D721Med (cell line): ENCODE measurements around the gene APC2.

Experiments used
- DNase-seq: peaks from one replicate; pipeline ENCODE4 v3.0.0; 2011; ENCODE audit warnings: low spot score; ENCODE audit not compliant: insufficient read length
- FAIRE-seq: peaks from 2 replicates; lab custom pipeline; 2011; peaks lifted over from hg19 to GRCh38; lab: Jason Lieb, UNC
- TF ChIP-seq, protein P1 (sequence below): IDR thresholded peaks from 2 replicates; pipeline ENCODE4 v1.5.1; 2012; ENCODE audit warnings: mild to moderate bottlenecking, control low read depth; ENCODE audit not compliant: insufficient read depth; ENCODE audit errors: missing control alignments

The APC2 gene

DNA sequence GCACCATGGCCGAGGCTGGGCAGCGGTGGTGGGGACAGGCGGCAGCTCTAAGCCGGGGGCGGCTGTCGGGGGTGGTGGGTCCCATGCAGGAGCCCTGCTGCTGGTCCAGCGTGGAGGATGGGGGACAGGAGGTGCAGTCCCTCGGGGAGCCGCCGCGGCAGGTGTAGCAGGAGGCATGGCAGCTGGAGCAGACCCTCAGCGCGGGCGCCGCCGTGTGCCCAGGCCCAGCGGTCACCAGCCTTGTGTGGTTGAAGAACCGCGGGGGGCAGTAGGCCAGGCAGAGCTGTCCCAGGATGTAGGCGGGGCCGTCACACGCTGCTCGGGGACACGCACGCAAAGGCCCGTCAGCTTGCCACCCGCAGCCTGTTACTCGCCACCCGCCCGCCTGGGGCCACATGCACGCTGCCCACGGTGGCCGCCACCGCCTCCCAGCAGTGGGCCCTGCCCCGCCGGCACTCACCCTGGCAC lies 32.0 kb downstream of the APC2 start:
- no peak for FAIRE-seq
- TF ChIP-seq, protein P1, sequence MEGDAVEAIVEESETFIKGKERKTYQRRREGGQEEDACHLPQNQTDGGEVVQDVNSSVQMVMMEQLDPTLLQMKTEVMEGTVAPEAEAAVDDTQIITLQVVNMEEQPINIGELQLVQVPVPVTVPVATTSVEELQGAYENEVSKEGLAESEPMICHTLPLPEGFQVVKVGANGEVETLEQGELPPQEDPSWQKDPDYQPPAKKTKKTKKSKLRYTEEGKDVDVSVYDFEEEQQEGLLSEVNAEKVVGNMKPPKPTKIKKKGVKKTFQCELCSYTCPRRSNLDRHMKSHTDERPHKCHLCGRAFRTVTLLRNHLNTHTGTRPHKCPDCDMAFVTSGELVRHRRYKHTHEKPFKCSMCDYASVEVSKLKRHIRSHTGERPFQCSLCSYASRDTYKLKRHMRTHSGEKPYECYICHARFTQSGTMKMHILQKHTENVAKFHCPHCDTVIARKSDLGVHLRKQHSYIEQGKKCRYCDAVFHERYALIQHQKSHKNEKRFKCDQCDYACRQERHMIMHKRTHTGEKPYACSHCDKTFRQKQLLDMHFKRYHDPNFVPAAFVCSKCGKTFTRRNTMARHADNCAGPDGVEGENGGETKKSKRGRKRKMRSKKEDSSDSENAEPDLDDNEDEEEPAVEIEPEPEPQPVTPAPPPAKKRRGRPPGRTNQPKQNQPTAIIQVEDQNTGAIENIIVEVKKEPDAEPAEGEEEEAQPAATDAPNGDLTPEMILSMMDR, result no peak
- peak; percentile 7 for DNase-seq

DNA sequence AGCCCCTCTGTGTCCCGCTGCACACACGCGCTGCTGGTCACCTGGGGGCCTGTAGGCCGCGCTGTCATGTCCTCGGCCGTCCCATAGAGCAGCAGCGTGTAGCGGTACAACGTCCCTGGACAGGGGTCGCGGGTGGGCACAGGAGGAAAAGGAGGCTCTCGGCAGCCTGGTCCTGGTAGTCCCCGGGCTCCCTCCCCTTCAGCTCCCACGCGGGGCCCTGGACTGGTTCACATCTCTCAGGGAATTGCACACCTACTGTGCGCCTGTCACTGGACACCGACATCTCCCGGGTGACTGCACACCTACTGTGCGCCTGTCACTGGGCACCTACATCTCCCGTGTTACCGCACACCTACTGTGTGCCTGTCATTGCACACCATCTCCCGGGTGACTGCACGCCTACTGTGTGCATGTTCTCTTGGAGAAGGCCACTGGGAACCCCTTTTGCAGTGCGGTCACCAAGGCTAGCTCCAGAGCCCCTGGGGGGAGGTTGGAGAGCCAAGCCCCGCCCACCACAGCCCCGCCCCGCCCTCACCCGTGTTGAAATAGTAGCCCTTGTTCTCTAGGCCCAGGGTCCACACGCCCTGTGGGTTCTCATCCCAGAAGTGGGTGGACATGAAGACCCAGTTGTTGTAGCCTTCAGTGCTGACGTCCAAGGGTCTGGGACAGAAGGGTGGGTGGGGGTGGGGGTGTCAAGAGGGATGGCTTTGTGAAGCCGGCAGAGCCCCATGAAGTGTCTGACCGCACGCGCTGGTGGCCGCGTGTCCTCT lies 32.6 kb downstream of the APC2 start:
- FAIRE-seq (no peak), DNase-seq (peak; percentile 22)
- TF ChIP-seq, protein P1, result no peak

DNA sequence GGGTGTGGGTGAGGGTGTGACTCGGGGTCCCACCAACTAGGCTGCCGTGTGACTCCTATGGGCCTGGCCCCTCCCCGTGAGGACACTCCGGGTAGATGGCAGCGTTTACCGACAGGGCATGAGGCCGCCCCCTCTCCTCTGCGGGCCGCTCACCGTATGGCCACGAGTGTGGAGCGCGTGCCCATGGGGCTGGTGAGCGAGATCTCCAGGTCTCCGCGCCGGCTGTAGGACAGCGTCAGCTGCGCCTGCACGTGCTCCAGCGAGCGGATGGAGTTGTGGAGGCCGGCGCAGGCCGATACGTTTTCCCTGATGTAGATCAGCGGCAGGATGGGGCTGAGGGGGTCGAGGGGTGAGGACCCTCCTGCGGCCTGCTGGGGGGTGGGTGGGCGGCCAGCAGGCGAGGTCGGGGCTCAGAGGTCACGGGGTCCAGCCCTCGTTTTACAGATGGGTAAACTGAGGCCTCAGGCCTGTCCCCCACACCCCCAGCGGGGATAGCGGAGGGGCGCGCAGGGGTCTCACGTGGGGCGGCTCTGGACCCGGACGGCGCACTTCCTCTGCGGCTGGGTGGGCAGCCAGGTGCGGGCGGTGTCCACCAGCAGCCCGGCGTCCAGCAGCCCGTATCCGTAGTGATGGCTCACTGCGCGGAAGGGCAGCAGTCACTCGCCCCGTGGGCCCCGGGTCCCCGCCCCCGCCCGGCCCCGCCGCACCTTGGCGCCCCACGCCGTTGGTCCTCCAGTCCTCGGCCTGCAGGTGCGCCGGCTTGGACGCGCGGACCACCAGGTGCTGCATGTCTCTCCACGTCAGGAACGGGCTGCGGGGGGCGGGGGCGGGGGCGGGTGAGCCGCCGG lies 33.4 kb downstream of the APC2 start:
- DNase-seq (no peak), FAIRE-seq (no peak)
- TF ChIP-seq, protein P1, result no peak

DNA sequence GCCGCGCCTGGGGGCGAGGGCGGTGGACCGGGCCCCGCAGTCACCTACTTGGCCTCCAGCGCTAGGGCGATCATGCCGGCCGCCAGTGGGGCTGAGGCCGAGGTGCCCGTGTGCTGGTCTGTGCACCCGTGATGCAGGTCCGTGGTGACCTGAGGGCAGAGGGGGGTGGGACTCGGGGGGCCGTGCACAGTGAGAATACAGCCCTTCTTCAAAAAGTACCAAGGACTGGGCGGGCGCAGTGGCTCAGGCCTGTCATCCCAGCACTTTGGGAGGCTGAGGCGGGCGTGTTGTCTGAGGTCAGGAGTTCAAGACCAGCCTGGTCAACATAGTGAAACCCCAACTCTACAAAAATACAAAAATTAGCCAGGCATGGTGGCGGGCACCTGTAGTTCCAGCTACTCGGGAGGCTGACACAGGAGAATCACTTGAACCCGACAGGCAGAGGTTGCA lies 34.1 kb downstream of the APC2 start:
- no peak for FAIRE-seq
- TF ChIP-seq, protein P1, result no peak
- DNase-seq, result no peak

DNA sequence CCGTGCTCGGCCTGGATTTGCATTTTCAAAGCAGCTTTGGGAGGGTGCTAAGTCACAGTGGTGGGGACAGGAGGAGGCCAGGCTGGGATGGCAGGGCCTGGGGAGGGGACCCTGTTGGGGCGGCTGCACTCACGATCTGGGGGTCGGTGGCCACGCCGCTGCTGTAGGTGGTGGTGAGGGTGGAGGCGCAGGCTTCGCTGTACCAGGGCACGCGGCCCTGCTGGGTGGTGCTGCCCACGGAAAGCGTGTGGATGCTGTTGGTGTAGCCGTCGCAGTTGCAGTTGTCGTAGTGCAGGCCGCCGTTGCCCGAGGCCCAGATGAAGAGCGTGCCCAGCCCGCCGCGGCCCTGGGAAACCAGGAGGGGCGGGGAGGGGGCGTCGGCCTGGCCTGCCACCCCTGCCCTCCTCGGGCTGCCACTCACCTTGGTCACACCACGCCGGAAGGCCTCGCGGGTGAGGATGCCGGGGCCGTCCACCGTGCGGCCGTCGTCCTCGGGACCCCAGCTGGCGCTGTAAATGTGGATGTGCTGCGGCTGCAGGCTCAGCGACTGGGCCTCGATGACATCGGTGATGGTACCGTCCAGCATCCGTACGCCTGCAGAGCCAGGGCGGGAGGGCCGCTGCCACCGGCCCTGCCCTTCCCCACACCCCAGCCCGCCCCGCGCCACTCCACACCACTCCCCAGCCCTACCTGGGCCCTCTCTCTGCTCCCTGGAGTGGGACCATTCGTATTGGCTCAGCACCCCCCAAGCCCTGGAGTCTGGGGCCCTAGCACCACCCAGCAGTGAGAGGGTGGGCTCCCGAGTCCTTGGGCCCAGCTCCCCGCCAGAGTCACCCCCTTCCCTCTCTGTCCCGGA lies 37.0 kb downstream of the APC2 start:
- FAIRE-seq, result no peak
- DNase-seq, result no peak
- TF ChIP-seq, protein P1, result no peak

DNA sequence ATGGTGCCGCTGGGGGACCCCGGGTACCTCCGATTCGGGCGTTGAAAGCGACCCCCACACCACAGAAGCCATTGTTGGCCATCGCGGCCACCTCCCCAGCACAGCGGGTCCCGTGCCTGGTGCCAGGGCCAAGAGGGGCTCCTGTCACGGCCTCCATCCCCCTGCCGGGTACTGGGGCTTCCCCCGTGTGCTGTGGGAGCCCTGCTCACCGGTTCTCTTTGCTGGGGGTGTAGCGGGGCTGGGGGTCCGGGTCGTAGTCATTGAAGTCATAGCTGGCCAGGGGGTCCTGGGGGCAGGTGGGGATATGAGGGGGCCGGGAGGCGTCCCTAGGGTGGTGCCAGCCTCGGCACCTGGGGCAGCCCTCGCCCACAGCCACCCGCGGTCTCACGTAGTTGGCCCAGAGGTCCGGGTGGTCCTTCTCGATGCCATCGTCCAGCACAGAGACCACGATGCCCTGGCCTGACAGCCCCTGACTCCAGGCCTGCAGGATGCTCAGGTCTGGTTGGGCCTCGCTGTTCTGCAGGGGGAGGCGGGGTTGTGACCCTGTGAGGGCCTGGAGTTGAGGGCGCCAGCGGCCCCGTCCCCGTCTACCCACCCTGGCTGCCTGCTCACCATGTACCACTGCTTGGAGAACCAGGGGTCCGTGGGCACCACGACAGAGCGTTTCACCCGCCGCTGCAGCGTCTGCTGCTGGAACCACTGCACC lies 37.8 kb downstream of the APC2 start:
- TF ChIP-seq, protein P1, result no peak
- FAIRE-seq (no peak), DNase-seq (no peak)
